H54 (cell line): Measurements from ENCODE around the gene GJA3.

Experiments
- DNase-seq: peaks from one replicate; pipeline ENCODE4 v3.0.0; 2011; ENCODE audit warnings: low spot score, mixed read lengths; ENCODE audit not compliant: insufficient read length
- FAIRE-seq: peaks from 3 replicates; lab custom pipeline; 2011; peaks lifted over from hg19 to GRCh38; lab: Jason Lieb, UNC
- POLR2A ChIP-seq: IDR thresholded peaks from 2 replicates; pipeline ENCODE4 v1.6.1; 2011; ENCODE audit warnings: low read depth, mild to moderate bottlenecking, low read length

The GJA3 gene

DNA sequence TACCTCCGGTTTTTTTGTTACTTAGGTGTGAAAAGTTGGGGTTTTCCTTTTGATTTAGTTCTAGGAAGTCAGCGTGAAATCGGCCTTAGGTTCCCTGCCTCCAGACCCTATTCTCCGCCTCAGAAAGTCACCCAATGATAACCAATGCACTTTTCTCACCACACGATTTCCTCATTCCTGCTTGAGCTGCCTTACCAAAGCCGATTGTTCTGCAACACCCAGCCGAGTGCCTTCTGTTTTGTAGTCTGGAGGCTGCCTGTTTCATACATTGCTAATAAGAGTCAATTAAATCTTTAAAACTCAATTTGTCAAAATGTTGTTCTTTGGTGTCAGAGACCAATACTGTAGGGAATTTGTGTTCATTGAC lies 39.7 kb downstream of the GJA3 start:
- TF ChIP-seq POLR2A = no peak
- no peak for DNase-seq

DNA sequence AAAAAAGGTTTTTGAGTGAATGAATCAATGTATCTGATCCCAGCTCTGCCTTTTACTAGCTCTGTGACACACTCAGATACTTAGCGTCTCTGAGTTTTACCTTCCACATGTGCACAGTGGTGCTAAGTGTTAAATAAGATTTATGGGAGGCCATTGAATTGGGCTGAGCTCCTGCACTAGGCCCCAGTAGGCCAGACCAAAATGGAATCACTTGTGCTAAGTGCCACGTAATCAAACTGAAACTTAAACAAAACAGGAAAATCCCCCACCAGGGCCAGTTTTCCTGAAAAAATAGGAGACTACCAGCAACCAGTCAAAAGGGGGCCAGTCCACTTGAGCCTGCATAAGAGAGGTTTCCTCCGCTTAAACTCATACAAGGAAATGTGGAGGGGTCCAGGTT lies 40.9 kb downstream of the GJA3 start:
- no peak for FAIRE-seq
- no peak for DNase-seq
- TF ChIP-seq POLR2A = no peak

More for the DNA sequence above, 39.7 kb downstream of the GJA3 start:
- no peak for FAIRE-seq

DNA sequence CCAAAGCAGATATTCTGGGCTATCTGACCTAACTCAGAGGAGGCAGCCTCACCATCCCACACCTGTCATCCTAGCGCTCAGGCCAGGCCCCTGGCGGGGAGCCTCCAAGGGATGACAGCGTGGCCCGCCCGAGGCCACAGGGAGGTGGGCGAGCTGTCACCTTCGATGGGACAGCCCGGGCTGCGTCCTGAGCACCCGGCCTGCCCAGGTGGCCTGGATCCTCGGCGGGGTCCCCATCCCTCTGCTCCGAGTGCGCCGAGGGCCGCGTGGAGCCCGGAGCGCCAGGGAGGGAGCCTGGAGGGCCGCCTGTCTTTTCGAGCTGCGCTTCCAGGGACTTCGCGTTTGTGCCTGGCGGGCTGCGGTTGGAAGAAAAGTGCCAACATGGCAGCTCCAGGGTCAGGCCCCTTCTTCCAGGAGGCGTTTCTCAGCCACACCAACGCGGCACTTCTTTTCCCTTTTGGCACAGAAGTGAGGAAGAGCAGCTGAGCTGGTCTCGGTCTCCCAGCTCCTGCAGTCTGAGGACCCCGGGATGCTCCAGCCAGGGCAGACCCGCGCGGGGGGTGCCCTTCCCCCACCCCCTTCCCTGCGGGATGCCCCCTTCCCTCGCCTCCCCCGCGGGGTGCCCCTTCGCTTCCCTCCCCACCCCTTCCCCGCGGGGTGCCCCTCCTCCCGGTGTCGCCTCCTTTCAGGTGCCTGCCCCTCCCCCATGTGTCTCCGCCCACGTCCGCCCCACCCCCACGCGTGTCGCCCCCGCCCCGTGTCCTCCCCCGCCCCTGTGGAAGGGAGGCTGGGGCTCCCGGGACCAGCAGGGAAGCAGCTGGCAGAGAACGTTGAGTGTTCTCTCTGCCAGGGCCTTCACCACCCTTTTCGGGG lies 42.3 kb downstream of the GJA3 start:
- DNase-seq (peak; percentile 26), FAIRE-seq (no peak)
- 0 out of 2 replicates have a peak, but pooled peaks have one; percentile 1 for TF ChIP-seq POLR2A

- TF ChIP-seq POLR2A = no peak
- no peak for FAIRE-seq
- no peak for DNase-seq
These were observed 44.6 kb downstream of the GJA3 start for GRCh38 chr13:20116213-20116612.

DNA sequence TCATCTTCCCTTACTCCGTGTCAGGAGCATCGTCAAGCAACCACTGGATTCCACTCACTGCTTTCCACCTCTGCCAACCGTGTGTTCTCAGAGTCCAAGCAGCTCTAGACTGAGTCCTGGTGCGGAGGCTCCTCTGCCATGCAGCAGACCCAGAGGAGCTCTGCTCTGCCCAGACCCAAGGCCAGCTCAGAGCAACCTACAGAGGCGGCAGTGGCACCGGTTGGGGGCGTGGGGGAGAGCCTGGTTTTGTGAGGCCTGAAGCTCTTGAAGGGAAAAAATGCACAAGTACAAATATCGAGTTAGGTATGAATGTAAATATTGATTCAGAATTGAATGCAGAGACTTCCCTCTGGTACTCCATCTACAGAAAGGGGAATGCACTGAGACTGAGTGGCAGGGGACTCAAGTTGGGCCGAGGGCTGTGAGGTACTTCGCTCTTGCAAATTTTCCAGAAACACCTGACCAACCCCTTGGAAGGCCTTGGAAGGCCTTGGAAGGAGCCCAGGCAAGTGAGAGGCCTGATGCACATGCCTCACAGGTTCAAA lies 46.7 kb downstream of the GJA3 start:
- DNase-seq = no peak
- TF ChIP-seq POLR2A = no peak
- FAIRE-seq = no peak

GRCh38 chr13:20109037-20109436 lies 51.8 kb downstream of the GJA3 start:
- no peak for TF ChIP-seq POLR2A
- DNase-seq = no peak
- no peak for FAIRE-seq

GRCh38 chr13:20106742-20107141 lies 54.1 kb downstream of the GJA3 start:
- FAIRE-seq (no peak), DNase-seq (no peak)
- no peak for TF ChIP-seq POLR2A

- TF ChIP-seq POLR2A = no peak
- DNase-seq (no peak), FAIRE-seq (no peak)
These were observed 55.6 kb downstream of the GJA3 start for GRCh38 chr13:20105161-20105689.

DNA sequence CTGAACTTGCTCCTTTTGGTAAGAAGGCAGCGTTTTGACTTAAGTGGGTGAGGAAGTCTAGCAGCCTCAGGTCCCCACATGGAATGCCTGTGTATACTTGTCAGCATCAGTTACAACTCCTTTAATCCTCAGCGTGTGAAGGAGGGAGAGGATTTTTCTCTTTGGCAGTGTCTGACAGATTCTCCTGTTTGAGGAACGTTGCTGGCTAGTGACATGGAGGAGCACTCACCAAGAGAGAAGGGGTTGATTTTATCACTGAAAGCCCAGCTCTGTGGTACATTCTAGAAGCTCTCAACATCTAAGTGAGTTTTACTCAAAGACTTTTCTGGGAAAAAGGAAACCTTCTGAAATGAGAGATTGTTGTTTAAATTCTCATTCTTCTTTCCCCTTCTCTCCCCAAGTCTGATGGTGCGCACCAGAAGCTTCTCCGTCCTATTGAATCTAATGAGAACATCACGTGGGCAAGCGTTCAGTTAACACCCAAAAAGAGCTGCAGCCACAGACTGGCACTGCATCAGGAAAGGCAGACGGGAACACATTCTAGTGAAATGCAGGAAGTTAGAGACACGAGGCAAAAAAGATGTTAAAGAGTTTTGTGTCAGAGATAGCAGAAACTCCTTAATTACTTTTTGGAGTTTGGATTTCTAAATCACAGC lies 58.2 kb downstream of the GJA3 start:
- no peak for DNase-seq
- FAIRE-seq = no peak
- TF ChIP-seq POLR2A = no peak

- FAIRE-seq = no peak
- DNase-seq = no peak
- TF ChIP-seq POLR2A = no peak
These were observed 59.2 kb downstream of the GJA3 start for GRCh38 chr13:20101467-20102316.

- no peak for TF ChIP-seq POLR2A
These were observed 61.5 kb downstream of the GJA3 start for GRCh38 chr13:20099319-20099718.

GRCh38 chr13:20093951-20094350 lies 66.9 kb downstream of the GJA3 start:
- no peak for FAIRE-seq
- no peak for DNase-seq
- TF ChIP-seq POLR2A = no peak

More at GRCh38 chr13:20099319-20099718, 61.5 kb downstream of the GJA3 start:
- no peak for FAIRE-seq
- no peak for DNase-seq

GRCh38 chr13:20090349-20090748 lies 70.5 kb downstream of the GJA3 start:
- TF ChIP-seq POLR2A = no peak
- no peak for DNase-seq
- no peak for FAIRE-seq
